ENCODE data around the gene EIF3K.

DNA sequence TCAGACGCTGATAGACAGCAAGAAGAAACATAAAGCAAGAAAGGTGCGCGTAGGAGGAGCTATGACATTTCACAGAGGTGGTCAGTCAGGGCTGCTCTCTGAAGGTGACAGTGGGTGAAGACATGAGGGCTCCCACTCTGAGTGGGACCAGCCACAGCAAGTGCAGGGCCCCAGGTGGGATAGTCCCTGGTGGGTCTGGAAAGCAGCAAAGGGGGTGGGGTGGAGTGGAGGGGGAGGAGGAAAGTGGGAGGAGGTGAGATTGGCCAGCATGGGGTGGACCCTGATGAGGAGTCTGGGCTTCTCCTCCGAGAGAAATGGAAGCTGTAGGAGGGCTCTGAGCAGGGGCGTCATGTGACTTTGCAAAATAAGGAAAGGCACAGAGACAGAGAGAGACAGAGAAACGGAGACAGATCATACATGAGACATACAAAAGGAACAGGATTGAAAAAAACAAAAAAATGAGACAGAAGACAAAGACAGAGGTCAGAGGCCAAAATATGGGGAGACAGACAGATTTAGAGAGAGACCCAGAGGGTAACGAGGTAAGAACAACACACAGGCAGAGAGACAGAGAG lies 3.9 kb upstream of the EIF3K start:
- TF ChIP-seq, protein P1, sequence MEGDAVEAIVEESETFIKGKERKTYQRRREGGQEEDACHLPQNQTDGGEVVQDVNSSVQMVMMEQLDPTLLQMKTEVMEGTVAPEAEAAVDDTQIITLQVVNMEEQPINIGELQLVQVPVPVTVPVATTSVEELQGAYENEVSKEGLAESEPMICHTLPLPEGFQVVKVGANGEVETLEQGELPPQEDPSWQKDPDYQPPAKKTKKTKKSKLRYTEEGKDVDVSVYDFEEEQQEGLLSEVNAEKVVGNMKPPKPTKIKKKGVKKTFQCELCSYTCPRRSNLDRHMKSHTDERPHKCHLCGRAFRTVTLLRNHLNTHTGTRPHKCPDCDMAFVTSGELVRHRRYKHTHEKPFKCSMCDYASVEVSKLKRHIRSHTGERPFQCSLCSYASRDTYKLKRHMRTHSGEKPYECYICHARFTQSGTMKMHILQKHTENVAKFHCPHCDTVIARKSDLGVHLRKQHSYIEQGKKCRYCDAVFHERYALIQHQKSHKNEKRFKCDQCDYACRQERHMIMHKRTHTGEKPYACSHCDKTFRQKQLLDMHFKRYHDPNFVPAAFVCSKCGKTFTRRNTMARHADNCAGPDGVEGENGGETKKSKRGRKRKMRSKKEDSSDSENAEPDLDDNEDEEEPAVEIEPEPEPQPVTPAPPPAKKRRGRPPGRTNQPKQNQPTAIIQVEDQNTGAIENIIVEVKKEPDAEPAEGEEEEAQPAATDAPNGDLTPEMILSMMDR (IDR thresholded peaks at IDR 0.05): no peak
- TF ChIP-seq POLR2A (IDR thresholded peaks at IDR 0.05): no peak

Measured in heart left ventricle (tissue), 13 donors.